ENCODE results near the gene ABCF3. TPM values are rescaled to one million over a fixed set of nuclear protein-coding genes. Genes with fewer than 3 reads are reported as not detected.
A peak's percentile ranks its signal among the peaks of the same experiment; 100 is the strongest.

The ABCF3 gene
- total and polyA plus RNA-seq, 2 donors from 2014 or later: 49.1 to 69.0 TPM

- FAIRE-seq: no peak
- Histone ChIP-seq H3K4me3 (ENCODE audit: low read length in 3 of 3) (no peak overlapping the region), H3K9me3 (ENCODE audit: control insufficient read depth in 2 of 3, insufficient read depth in 1 of 3, low read length in 3 of 3) (no peaks in the 10 kb centered on the region), H3K27me3 (ENCODE audit: control insufficient read depth, insufficient read depth, low read length) (no peaks in the 10 kb centered on the region), H3K27ac (ENCODE audit: low read depth in 2 of 2, low read length in 2 of 2) (no peak overlapping the region), H3K36me3 (ENCODE audit: control insufficient read depth in 2 of 3, insufficient read depth in 3 of 3, low read length in 3 of 3) (peaks cover 2 to 34% (median 19%) of the 10 kb centered on the region in 3 donors), H3K9ac (ENCODE audit: low read length in 3 of 3) (no peak overlapping the region), H3K4me1 (ENCODE audit: control insufficient read depth in 2 of 3, insufficient read depth in 2 of 3, low read depth in 1 of 3, low read length in 3 of 3) (peaks cover 0 to 11% (median under 1%) of the 10 kb centered on the region in 3 donors)
- TF ChIP-seq, protein P1, sequence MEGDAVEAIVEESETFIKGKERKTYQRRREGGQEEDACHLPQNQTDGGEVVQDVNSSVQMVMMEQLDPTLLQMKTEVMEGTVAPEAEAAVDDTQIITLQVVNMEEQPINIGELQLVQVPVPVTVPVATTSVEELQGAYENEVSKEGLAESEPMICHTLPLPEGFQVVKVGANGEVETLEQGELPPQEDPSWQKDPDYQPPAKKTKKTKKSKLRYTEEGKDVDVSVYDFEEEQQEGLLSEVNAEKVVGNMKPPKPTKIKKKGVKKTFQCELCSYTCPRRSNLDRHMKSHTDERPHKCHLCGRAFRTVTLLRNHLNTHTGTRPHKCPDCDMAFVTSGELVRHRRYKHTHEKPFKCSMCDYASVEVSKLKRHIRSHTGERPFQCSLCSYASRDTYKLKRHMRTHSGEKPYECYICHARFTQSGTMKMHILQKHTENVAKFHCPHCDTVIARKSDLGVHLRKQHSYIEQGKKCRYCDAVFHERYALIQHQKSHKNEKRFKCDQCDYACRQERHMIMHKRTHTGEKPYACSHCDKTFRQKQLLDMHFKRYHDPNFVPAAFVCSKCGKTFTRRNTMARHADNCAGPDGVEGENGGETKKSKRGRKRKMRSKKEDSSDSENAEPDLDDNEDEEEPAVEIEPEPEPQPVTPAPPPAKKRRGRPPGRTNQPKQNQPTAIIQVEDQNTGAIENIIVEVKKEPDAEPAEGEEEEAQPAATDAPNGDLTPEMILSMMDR (IDR thresholded peaks at IDR 0.05; ENCODE audit: borderline replicate concordance, extremely low read depth, insufficient read depth): no peak
- peak in 2 of 5 donors; percentile 30 to 54 for DNase-seq
- intact Hi-C loops (cut with DNase I): no loop called here
These were observed 14.4 kb upstream of the ABCF3 start for GRCh38 chr3:184171562-184171961.

DNA sequence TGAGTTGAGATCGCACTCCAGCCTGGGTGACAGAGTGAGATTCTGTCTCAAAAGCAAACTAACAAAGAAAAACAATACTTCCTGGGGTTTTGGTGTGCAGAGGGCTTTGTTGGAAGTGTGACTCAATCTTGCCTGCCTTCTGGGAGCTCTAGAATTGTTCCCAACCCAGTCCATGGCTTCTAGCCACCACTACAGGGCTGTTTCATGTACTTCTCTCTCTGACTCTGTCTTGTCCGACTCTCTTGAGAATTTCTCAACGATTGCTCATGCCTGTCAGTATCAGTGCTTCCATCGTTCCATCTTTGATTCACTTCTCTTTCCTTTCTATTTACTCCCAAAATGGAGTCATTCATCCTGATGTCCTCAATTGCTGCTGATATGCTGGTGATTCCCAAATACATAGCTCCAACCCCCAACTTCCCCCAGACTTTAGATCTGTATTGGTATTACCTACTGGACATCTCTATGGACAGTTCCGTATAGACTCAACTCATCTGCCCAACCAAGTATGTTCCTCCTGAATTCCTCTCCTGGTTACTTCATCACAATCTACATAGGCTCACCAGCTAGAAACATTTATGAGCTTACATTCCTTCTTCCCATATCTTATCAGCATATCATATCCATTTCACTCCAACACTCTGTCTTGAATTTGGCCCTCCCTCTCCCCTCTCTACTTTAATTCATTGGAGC lies 13.2 kb upstream of the ABCF3 start:
- Histone ChIP-seq H3K9me3 (ENCODE audit: control insufficient read depth in 2 of 3, insufficient read depth in 1 of 3, low read length in 3 of 3) (no peaks in the 10 kb centered on the region), H3K27me3 (ENCODE audit: control insufficient read depth, insufficient read depth, low read length) (no peaks in the 10 kb centered on the region), H3K4me1 (ENCODE audit: control insufficient read depth in 2 of 3, insufficient read depth in 2 of 3, low read depth in 1 of 3, low read length in 3 of 3) (peaks cover 0 to 23% (median 10%) of the 10 kb centered on the region in 3 donors), H3K4me3 (ENCODE audit: low read length in 3 of 3) (no peak overlapping the region), H3K9ac (ENCODE audit: low read length in 3 of 3) (no peak overlapping the region), H3K36me3 (ENCODE audit: control insufficient read depth in 2 of 3, insufficient read depth in 3 of 3, low read length in 3 of 3) (peaks cover 0 to 32% (median 14%) of the 10 kb centered on the region in 3 donors), H3K27ac (ENCODE audit: low read depth in 2 of 2, low read length in 2 of 2) (no peak overlapping the region)
- FAIRE-seq (no peak), DNase-seq (no peak)
- intact Hi-C loops (cut with DNase I): no loop called here
- TF ChIP-seq, protein P1 (IDR thresholded peaks at IDR 0.05; ENCODE audit: borderline replicate concordance, extremely low read depth, insufficient read depth): no peak

- Histone ChIP-seq H3K36me3 (ENCODE audit: control insufficient read depth in 2 of 3, insufficient read depth in 3 of 3, low read length in 3 of 3) (peaks cover 0 to 31% (median 14%) of the 10 kb centered on the region in 3 donors), H3K9me3 (ENCODE audit: control insufficient read depth in 2 of 3, insufficient read depth in 1 of 3, low read length in 3 of 3) (no peaks in the 10 kb centered on the region), H3K27ac (ENCODE audit: low read depth in 2 of 2, low read length in 2 of 2) (no peak overlapping the region), H3K4me3 (ENCODE audit: low read length in 3 of 3) (no peak overlapping the region), H3K4me1 (ENCODE audit: control insufficient read depth in 2 of 3, insufficient read depth in 2 of 3, low read depth in 1 of 3, low read length in 3 of 3) (peaks cover 0 to 28% (median 10%) of the 10 kb centered on the region in 3 donors), H3K9ac (ENCODE audit: low read length in 3 of 3) (no peak overlapping the region), H3K27me3 (ENCODE audit: control insufficient read depth, insufficient read depth, low read length) (no peaks in the 10 kb centered on the region)
- DNase-seq (no peak), FAIRE-seq (no peak)
- TF ChIP-seq, protein P1 (IDR thresholded peaks at IDR 0.05; ENCODE audit: borderline replicate concordance, extremely low read depth, insufficient read depth): no peak
- intact Hi-C loops (cut with DNase I): no loop called here
These were observed 12.7 kb upstream of the ABCF3 start for GRCh38 chr3:184173374-184173722.
